WTC11 (cell line): ENCODE measurements around the gene RXRA. TPM values are rescaled to one million over a fixed set of nuclear protein-coding genes. Genes with fewer than 3 reads are reported as not detected.
A peak's percentile ranks its signal among the peaks of the same experiment; 100 is the strongest.

Source experiments
- ATAC-seq: fragments of 200-7000 bp; cut with Tn5 transposase; 2 replicates; pipeline ENCODE4 v1.10.0; 2021; ENCODE audit warnings: mild to moderate bottlenecking, moderate library complexity
- CTCF ChIA-PET: fragments of 300-600 bp; sonication (Branson Sonifier 250); formaldehyde crosslinking; loops from one replicate; lab custom pipeline; 2021; ENCODE audit warnings: antibody characterized with exemption; lab: Charles Lee
- POLR2A ChIA-PET: fragments of 350-600 bp; sonication (Branson Sonifier 250); formaldehyde crosslinking; loops from one replicate; lab custom pipeline; 2021; ENCODE audit warnings: antibody characterized with exemption; lab: Charles Lee
- DNase-seq: peaks from one replicate; pipeline ENCODE4 v3.0.0; 2021; ENCODE audit warnings: low spot score
- H3K27ac Mint-ChIP-seq: 2 replicates; pipeline ENCODE4 v1.8.0; 2021; ENCODE audit warnings: mixed read lengths
- H3K27me3 Mint-ChIP-seq: 2 replicates; pipeline ENCODE4 v1.8.0; 2021; ENCODE audit warnings: low read depth, mild to moderate bottlenecking, moderate library complexity, mixed read lengths
- H3K36me3 Mint-ChIP-seq: 2 replicates; pipeline ENCODE4 v1.8.0; 2021; ENCODE audit warnings: mixed read lengths
- H3K4me1 Mint-ChIP-seq: 2 replicates; pipeline ENCODE4 v1.8.0; 2022; ENCODE audit warnings: mixed read lengths
- H3K4me3 Mint-ChIP-seq: 2 replicates; pipeline ENCODE4 v1.8.0; 2021; ENCODE audit warnings: mild to moderate bottlenecking, moderate library complexity, mixed read lengths
- H3K9me3 Mint-ChIP-seq: 2 replicates; pipeline ENCODE4 v1.8.0; 2021; ENCODE audit warnings: mixed read lengths
- ATF1 ChIP-seq: sonication (generic); formaldehyde crosslinking; IDR thresholded peaks from 2 replicates; pipeline ENCODE4 v1.8.1; 2023; ENCODE audit warnings: mild to moderate bottlenecking, moderate library complexity, missing genetic modification reagents
- CDX4 ChIP-seq: fragments of 250-450 bp; sonication (Bioruptor Pico); IDR thresholded peaks from 2 replicates; pipeline ENCODE4 v1.9.0; 2021; ENCODE audit warnings: moderate library complexity, mild to moderate bottlenecking, inconsistent platforms, borderline replicate concordance
- CTCF ChIP-seq: fragments of 200-600 bp; IDR thresholded peaks from 2 replicates; pipeline ENCODE4 v1.8.0; 2022; ENCODE audit warnings: antibody characterized with exemption
- EMX1 ChIP-seq: fragments of 250-450 bp; sonication (Bioruptor Pico); IDR thresholded peaks from 2 replicates; pipeline ENCODE4 v1.8.0; 2021; ENCODE audit warnings: mild to moderate bottlenecking
- MYBL2 ChIP-seq: sonication (generic); formaldehyde crosslinking; IDR thresholded peaks from 2 replicates; pipeline ENCODE4 v1.8.1; 2023; ENCODE audit warnings: mild to moderate bottlenecking, moderate library complexity, missing genetic modification reagents
- ZNF219 ChIP-seq: sonication (generic); formaldehyde crosslinking; IDR thresholded peaks from 2 replicates; pipeline ENCODE4 v1.8.0; 2023; ENCODE audit warnings: missing genetic modification reagents, mild to moderate bottlenecking, borderline replicate concordance
- ZNF263 ChIP-seq: sonication (generic); formaldehyde crosslinking; IDR thresholded peaks from 2 replicates; pipeline ENCODE4 v1.8.1; 2022; ENCODE audit warnings: low read depth, mild to moderate bottlenecking, moderate library complexity, missing genetic modification reagents
- microRNA-seq: library from miRNA; unstranded; fragments of <30 nt; microRNA quantifications from one replicate; pipeline ENCODE4 v1.2.0, GENCODE V29; 2022; ENCODE audit warnings: borderline number of aligned reads
- total RNA-seq: library from RNA; stranded (reverse); gene quantifications from 3 replicates; pipeline ENCODE4 v1.2.3, GENCODE V29; 2021

The RXRA gene
- total RNA-seq, 1 experiment from 2014 or later = 27.5 TPM

DNA sequence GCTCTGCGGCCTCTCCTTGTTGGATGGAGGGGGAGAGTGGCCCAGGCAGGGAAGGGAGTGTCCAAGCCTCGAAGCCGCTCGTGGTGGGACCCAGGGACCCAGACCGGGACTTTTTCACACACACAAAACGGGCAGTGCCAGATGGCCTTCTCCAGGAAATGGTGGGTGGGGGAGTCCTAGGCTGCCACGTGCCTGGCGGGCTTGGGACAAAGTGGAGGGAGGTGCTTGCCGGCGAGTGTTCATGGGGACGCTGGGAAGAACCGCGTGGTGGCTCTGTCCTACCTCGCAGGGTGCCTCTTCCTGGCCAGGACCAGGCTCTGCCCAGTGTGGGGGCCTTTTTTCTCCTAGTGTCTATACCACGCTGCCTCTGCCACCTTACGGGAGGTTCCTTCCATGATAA is 160.3 kb downstream of the RXRA start:
- TF ChIP-seq ZNF219 (CRISPR knock-in tag) = no peak
- no peak for TF ChIP-seq ATF1 (CRISPR knock-in tag)
- no peak for TF ChIP-seq MYBL2 (CRISPR knock-in tag)
- no peak for TF ChIP-seq CDX4
- no peak for TF ChIP-seq CTCF
- no peak for TF ChIP-seq ZNF263 (CRISPR knock-in tag)
- TF ChIP-seq EMX1 (CRISPR knock-in tag) = no peak
- TF ChIP-seq, all 79 proteins: peak for 0
- Mint-ChIP-seq H3K4me1 (no peaks in the 10 kb centered on the region), H3K9me3 (no peaks in the 10 kb centered on the region), H3K36me3 (no peaks in the 10 kb centered on the region), H3K27me3 (no peaks in the 10 kb centered on the region), H3K4me3 (no peak overlapping the region), H3K27ac (0 out of 2 replicates have a peak overlapping the region, but pooled peaks have one; percentile 49)
- ChIA-PET CTCF (no interaction called here), POLR2A (no interaction called here)
- ATAC-seq (no peak), DNase-seq (peak; percentile 7)

Small RNA genes within 50 kb of the gene (microRNA-seq; reads per million reads assigned to microRNA genes)
- gene MIR4669 = not detected

Other genes starting within 250 kb of the RXRA start
- gene WDR5, start 190.4 kb upstream of the RXRA start, total RNA-seq = 54.2 to 62.5 TPM (median 56.5 TPM) in 3 replicates
- gene RNU6ATAC, start 161.9 kb upstream of the RXRA start, total RNA-seq = 87.0 to 124 TPM (median 117 TPM) in 3 replicates